Panc1 (cell line): ENCODE measurements around the gene PCBP2. TPM values are rescaled to one million over a fixed set of nuclear protein-coding genes. Genes with fewer than 3 reads are reported as not detected.

Experiments used
- ATAC-seq: fragments of 200-7000 bp; cut with Tn5 transposase; 2 replicates; pipeline ENCODE4 v1.9.1; 2020; ENCODE audit warnings: mild to moderate bottlenecking, moderate library complexity
- BruUV-seq: library from RNA; stranded (reverse); fragments of 400-500 nt; replicated peaks from 2 replicates; lab custom pipeline; 2021; lab: Mats Ljungman, UMichigan
- CTCF ChIA-PET: fragments of 300-600 bp; sonication (Branson Sonifier 250); formaldehyde crosslinking; loops from one replicate; lab custom pipeline; 2022; ENCODE audit warnings: antibody characterized with exemption; lab: Charles Lee
- POLR2A ChIA-PET: fragments of 300-600 bp; sonication (Branson Sonifier 250); formaldehyde crosslinking; loops from one replicate; lab custom pipeline; 2022; ENCODE audit warnings: antibody characterized with exemption; lab: Charles Lee
- DNase-seq: peaks from one replicate; pipeline ENCODE4 v3.0.0-alpha.2; 2010; ENCODE audit warnings: low read depth, low spot score
- H3K27ac ChIP-seq: 2 replicates; pipeline ENCODE4 v1.5.1; 2011; ENCODE audit warnings: mild to moderate bottlenecking, low read length, inconsistent platforms
- H3K27me3 ChIP-seq: fragments of 200-500 bp; sonication (Bioruptor generic); 2 replicates; pipeline ENCODE4 v1.6.0; 2014; ENCODE audit warnings: low read length, inconsistent platforms; ENCODE audit not compliant: control insufficient read depth, insufficient read depth
- H3K36me3 ChIP-seq: fragments of 200-500 bp; sonication (Bioruptor generic); 2 replicates; pipeline ENCODE4 v1.5.1; 2014; ENCODE audit warnings: inconsistent platforms, mild to moderate bottlenecking, low read length, moderate library complexity; ENCODE audit not compliant: control insufficient read depth, insufficient read depth
- H3K4me1 ChIP-seq: 2 replicates; pipeline ENCODE4 v1.5.1; 2011; ENCODE audit warnings: inconsistent platforms, mild to moderate bottlenecking, low read length, moderate library complexity; ENCODE audit not compliant: control insufficient read depth, insufficient read depth
- H3K4me3 ChIP-seq, 2 experiments: 2 replicates each; pipeline ENCODE4 v1.5.1; 2011 to 2012; ENCODE audit warnings: low read depth in 2 of 2, low read length in 2 of 2, mild to moderate bottlenecking in 2 of 2, inconsistent platforms in 1 of 2, moderate library complexity in 1 of 2
- H3K9me3 ChIP-seq: fragments of 200-500 bp; sonication (Bioruptor generic); 2 replicates; pipeline ENCODE4 v1.5.1; 2014; ENCODE audit warnings: low read depth, mild to moderate bottlenecking, inconsistent platforms, low read length, moderate library complexity; ENCODE audit not compliant: control insufficient read depth, insufficient read depth
- POLR2AphosphoS5 ChIP-seq: IDR thresholded peaks from 2 replicates; pipeline ENCODE4 v1.6.1; 2012; ENCODE audit warnings: mild to moderate bottlenecking, low read depth, low read length, moderate library complexity
- SIN3A ChIP-seq: IDR thresholded peaks from 2 replicates; pipeline ENCODE4 v1.6.1; 2012; ENCODE audit warnings: low read depth, mild to moderate bottlenecking, low read length, moderate library complexity, borderline replicate concordance; ENCODE audit not compliant: insufficient read depth
- TCF7L2 ChIP-seq: IDR thresholded peaks from 2 replicates; pipeline ENCODE4 v1.6.1; 2011; ENCODE audit warnings: mild to moderate bottlenecking, low read depth, low read length, inconsistent platforms
- in situ Hi-C: cut with HindIII; loops from 2 replicates; pipeline ENCODE4 v1.10.0; 2016; ENCODE audit warnings: low sequenced_read_pairs, low pct_unique_long_range_greater_than_20kb
- intact Hi-C: fragments of 100-400 bp; cut with micrococcal nuclease; formaldehyde crosslinking; loops from one replicate; pipeline ENCODE4 v1.10.0; 2022; ENCODE audit not compliant: unreplicated experiment
- total RNA-seq: library from RNA; stranded (reverse); gene quantifications from one replicate; pipeline ENCODE4 v1.2.1, GENCODE V29; 2021; ENCODE audit not compliant: unreplicated experiment
- TF ChIP-seq, protein P1 (sequence below), 2 experiments: IDR thresholded peaks; 2 replicates each; pipeline ENCODE4 v1.6.1; 2011 to 2012; ENCODE audit warnings: low read depth in 2 of 2, control low read depth in 1 of 2, low read length in 1 of 2, mild to moderate bottlenecking in 1 of 2, moderate library complexity in 1 of 2; ENCODE audit not compliant: insufficient read depth in 1 of 2
- TF ChIP-seq, protein P2 (sequence below): fragments of 450-650 bp; IDR thresholded peaks from 2 replicates; pipeline ENCODE4 v1.5.1; 2017; ENCODE audit warnings: mild to moderate bottlenecking

Gene PCBP2
- total RNA-seq, 1 experiment from 2014 or later: 836 TPM

DNA sequence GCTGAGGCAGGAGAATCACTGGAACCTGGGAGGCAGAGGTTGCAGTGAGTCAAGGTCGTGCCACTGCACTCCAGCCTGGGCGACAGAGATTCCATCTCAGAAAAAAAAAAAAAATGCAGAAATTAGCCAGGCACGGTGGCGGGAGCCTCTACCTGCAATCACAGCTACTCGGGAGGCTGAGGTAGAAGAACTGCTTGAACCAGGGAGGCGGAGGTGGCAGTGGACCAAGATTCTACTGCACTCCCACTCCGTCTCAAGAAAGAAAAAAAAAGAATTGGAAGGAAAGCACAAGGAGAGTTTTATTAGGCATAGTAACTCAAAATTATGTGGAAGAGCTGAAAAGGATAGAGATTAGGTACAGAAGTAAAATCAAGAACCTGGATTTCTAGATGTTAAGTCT, 49.0 kb upstream of the PCBP2 start:
- H3K27ac ChIP-seq: no peak overlapping the region
- CTCF ChIA-PET: interaction anchor here (0.7 to 1.0 kb wide), 3 partner anchors 18 to 498 kb away, joined by 3 to 5 read pairs (median 4); partner anchors contain the start of gene KRT8
- DNase-seq (no peak), ATAC-seq (no peak)
- no peaks in the 10 kb centered on the region for H3K9me3 ChIP-seq
- H3K4me1 ChIP-seq: no peaks in the 10 kb centered on the region
- BruUV-seq: no TSS peak
- POLR2A ChIA-PET: no interaction called here
- in situ Hi-C loops: no loop called here
- no peak overlapping the region for H3K4me3 ChIP-seq
- intact Hi-C loops: no loop called here
- no peaks in the 10 kb centered on the region for H3K27me3 ChIP-seq
- TF ChIP-seq, protein P1, sequence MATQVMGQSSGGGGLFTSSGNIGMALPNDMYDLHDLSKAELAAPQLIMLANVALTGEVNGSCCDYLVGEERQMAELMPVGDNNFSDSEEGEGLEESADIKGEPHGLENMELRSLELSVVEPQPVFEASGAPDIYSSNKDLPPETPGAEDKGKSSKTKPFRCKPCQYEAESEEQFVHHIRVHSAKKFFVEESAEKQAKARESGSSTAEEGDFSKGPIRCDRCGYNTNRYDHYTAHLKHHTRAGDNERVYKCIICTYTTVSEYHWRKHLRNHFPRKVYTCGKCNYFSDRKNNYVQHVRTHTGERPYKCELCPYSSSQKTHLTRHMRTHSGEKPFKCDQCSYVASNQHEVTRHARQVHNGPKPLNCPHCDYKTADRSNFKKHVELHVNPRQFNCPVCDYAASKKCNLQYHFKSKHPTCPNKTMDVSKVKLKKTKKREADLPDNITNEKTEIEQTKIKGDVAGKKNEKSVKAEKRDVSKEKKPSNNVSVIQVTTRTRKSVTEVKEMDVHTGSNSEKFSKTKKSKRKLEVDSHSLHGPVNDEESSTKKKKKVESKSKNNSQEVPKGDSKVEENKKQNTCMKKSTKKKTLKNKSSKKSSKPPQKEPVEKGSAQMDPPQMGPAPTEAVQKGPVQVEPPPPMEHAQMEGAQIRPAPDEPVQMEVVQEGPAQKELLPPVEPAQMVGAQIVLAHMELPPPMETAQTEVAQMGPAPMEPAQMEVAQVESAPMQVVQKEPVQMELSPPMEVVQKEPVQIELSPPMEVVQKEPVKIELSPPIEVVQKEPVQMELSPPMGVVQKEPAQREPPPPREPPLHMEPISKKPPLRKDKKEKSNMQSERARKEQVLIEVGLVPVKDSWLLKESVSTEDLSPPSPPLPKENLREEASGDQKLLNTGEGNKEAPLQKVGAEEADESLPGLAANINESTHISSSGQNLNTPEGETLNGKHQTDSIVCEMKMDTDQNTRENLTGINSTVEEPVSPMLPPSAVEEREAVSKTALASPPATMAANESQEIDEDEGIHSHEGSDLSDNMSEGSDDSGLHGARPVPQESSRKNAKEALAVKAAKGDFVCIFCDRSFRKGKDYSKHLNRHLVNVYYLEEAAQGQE (IDR thresholded peaks at IDR 0.05; ENCODE audit: insufficient read depth in 1 of 2, low read depth in 2 of 2, low read length in 1 of 2): no peak
- TF ChIP-seq, protein P2, sequence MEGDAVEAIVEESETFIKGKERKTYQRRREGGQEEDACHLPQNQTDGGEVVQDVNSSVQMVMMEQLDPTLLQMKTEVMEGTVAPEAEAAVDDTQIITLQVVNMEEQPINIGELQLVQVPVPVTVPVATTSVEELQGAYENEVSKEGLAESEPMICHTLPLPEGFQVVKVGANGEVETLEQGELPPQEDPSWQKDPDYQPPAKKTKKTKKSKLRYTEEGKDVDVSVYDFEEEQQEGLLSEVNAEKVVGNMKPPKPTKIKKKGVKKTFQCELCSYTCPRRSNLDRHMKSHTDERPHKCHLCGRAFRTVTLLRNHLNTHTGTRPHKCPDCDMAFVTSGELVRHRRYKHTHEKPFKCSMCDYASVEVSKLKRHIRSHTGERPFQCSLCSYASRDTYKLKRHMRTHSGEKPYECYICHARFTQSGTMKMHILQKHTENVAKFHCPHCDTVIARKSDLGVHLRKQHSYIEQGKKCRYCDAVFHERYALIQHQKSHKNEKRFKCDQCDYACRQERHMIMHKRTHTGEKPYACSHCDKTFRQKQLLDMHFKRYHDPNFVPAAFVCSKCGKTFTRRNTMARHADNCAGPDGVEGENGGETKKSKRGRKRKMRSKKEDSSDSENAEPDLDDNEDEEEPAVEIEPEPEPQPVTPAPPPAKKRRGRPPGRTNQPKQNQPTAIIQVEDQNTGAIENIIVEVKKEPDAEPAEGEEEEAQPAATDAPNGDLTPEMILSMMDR: no peak
- TF ChIP-seq POLR2AphosphoS5 (no peak), SIN3A (no peak), TCF7L2 (no peak)
- H3K36me3 ChIP-seq: no peaks in the 10 kb centered on the region

DNA sequence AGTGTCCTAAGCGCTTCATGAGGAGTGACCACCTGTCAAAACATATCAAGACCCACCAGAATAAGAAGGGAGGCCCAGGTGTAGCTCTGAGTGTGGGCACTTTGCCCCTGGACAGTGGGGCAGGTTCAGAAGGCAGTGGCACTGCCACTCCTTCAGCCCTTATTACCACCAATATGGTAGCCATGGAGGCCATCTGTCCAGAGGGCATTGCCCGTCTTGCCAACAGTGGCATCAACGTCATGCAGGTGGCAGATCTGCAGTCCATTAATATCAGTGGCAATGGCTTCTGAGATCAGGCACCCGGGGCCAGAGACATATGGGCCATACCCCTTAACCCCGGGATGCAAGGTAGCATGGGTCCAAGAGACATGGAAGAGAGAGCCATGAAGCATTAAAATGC, 41.0 kb upstream of the PCBP2 start:
- no peak for ATAC-seq
- no peak for TF ChIP-seq SIN3A
- CTCF ChIA-PET: no interaction called here

DNA sequence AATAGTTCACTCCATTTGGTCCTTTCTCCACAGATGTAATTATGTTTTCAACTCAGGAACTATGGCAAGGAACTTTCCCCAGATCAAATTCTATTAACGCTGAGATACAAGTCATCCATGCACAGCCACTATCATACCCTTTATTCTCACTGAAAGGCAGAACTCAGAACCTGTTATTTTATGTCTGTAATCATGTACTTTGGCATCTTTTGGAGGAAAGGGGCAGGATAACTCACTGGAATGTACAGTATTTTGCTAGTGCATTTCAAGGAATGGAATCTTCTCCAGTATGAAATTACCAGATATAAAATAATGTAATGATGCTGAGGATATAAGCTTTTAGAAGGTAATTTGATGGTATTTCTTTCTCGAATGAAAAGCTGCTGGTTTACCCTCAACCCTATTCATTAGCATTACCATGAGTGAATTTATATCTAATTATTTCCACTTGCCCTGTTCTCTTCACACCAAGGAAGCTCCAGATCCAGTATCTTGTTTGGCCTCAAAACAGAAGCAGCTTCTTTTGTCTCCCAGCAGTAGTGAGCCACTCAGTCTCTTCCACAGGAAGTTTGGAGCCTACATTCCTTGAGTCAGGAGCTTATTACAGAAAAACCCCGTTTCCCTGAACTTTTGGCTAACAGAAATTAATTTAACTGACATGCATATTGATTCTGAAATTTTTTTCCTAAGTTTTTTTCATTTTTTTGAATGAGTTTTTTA, 38.3 kb upstream of the PCBP2 start:
- CTCF ChIA-PET: no interaction called here
- no peak overlapping the region for H3K4me3 ChIP-seq
- POLR2A ChIA-PET: no interaction called here
- no peaks in the 10 kb centered on the region for H3K27me3 ChIP-seq
- in situ Hi-C loops: no loop called here
- H3K9me3 ChIP-seq: no peaks in the 10 kb centered on the region
- DNase-seq: no peak
- ATAC-seq: no peak
- peaks cover 6% of the 10 kb centered on the region; the same call in 1 of the 2 replicates for H3K4me1 ChIP-seq
- H3K27ac ChIP-seq: no peak overlapping the region
- intact Hi-C loops: no loop called here
- H3K36me3 ChIP-seq: peaks cover 29% of the 10 kb centered on the region
- no TSS peak for BruUV-seq
- TF ChIP-seq TCF7L2 (no peak), SIN3A (no peak), POLR2AphosphoS5 (no peak)
- TF ChIP-seq, protein P2: no peak
- TF ChIP-seq, protein P1 (IDR thresholded peaks at IDR 0.05; ENCODE audit: insufficient read depth in 1 of 2, low read depth in 2 of 2, low read length in 1 of 2): no peak

More for the DNA sequence above, 41.0 kb upstream of the PCBP2 start:
- H3K9me3 ChIP-seq: no peaks in the 10 kb centered on the region
- no peaks in the 10 kb centered on the region for H3K27me3 ChIP-seq
- no peak overlapping the region for H3K27ac ChIP-seq
- intact Hi-C loops (no loop called here), in situ Hi-C loops (no loop called here)
- peaks cover 29% of the 10 kb centered on the region for H3K36me3 ChIP-seq
- DNase-seq: no peak
- H3K4me1 ChIP-seq: peaks cover 6% of the 10 kb centered on the region; the same call in 1 of the 2 replicates
- no peak overlapping the region for H3K4me3 ChIP-seq
- POLR2A ChIA-PET: no interaction called here
- no TSS peak for BruUV-seq
